Loucy (cell line): ENCODE data around the gene ENTPD6.

Experiments used
- H2AFZ ChIP-seq: fragments of 200-600 bp; sonication (generic); 2 replicates; pipeline ENCODE4 v1.6.0; 2016; ENCODE audit warnings: antibody characterized with exemption, mild to moderate bottlenecking, low read length, moderate library complexity
- H3F3A ChIP-seq: fragments of 200-600 bp; 2 replicates; pipeline ENCODE4 v1.6.0; 2016; ENCODE audit warnings: antibody characterized with exemption, low read depth, mild to moderate bottlenecking
- H3K27me3 ChIP-seq: fragments of 200-600 bp; sonication (generic); 2 replicates; pipeline ENCODE4 v1.6.1; 2014; ENCODE audit warnings: low read length, mild to moderate bottlenecking; ENCODE audit not compliant: insufficient read depth, poor library complexity, severe bottlenecking
- H3K36me3 ChIP-seq: fragments of 200-600 bp; sonication (generic); 2 replicates; pipeline ENCODE4 v1.6.1; 2016; ENCODE audit warnings: low read length; ENCODE audit not compliant: insufficient read depth
- H3K4me1 ChIP-seq: fragments of 200-600 bp; sonication (generic); 2 replicates; pipeline ENCODE4 v1.5.1; 2014; ENCODE audit warnings: low read length, mild to moderate bottlenecking; ENCODE audit not compliant: insufficient read depth, poor library complexity, severe bottlenecking
- H3K4me2 ChIP-seq: fragments of 200-600 bp; sonication (generic); 2 replicates; pipeline ENCODE4 v1.6.0; 2014; ENCODE audit warnings: antibody characterized with exemption, low read length, low read depth, mild to moderate bottlenecking; ENCODE audit not compliant: poor library complexity, severe bottlenecking
- H3K4me3 ChIP-seq: fragments of 200-600 bp; sonication (generic); 2 replicates; pipeline ENCODE4 v1.5.1; 2014; ENCODE audit warnings: low read length, mild to moderate bottlenecking, mixed read lengths; ENCODE audit not compliant: poor library complexity, severe bottlenecking
- H3K79me2 ChIP-seq: fragments of 200-600 bp; sonication (generic); 2 replicates; pipeline ENCODE4 v1.6.1; 2014; ENCODE audit warnings: low read length; ENCODE audit not compliant: insufficient read depth
- H3K9ac ChIP-seq: fragments of 200-600 bp; sonication (generic); 2 replicates; pipeline ENCODE4 v1.6.0; 2014; ENCODE audit warnings: mild to moderate bottlenecking, low read depth, low read length, moderate library complexity; ENCODE audit not compliant: poor library complexity, severe bottlenecking
- H3K9me2 ChIP-seq: fragments of 200-600 bp; sonication (generic); replicated peaks from 2 replicates; pipeline ENCODE4 v1.6.1; 2016; ENCODE audit warnings: low read depth, low read length, mixed read lengths
- H3K9me3 ChIP-seq: fragments of 200-600 bp; sonication (generic); 2 replicates; pipeline ENCODE4 v1.6.1; 2014; ENCODE audit warnings: mild to moderate bottlenecking, antibody characterized with exemption, low read length, low read depth; ENCODE audit not compliant: insufficient read depth
- H4K20me1 ChIP-seq: fragments of 200-600 bp; sonication (generic); 2 replicates; pipeline ENCODE4 v1.6.0; 2014; ENCODE audit warnings: antibody characterized with exemption, low read length, mild to moderate bottlenecking; ENCODE audit not compliant: insufficient read depth, poor library complexity, severe bottlenecking
- EZH2phosphoT487 ChIP-seq: fragments of 200-600 bp; IDR thresholded peaks from 2 replicates; pipeline ENCODE4 v1.6.1; 2018; ENCODE audit warnings: antibody characterized with exemption, mild to moderate bottlenecking, moderate library complexity, borderline replicate concordance
- TF ChIP-seq, protein P1 (sequence below): fragments of 200-600 bp; sonication (generic); conservative IDR thresholded peaks from 2 replicates; pipeline ENCODE4 v1.5.1; 2014; ENCODE audit warnings: mild to moderate bottlenecking, antibody characterized with exemption, low read length

Gene ENTPD6

DNA sequence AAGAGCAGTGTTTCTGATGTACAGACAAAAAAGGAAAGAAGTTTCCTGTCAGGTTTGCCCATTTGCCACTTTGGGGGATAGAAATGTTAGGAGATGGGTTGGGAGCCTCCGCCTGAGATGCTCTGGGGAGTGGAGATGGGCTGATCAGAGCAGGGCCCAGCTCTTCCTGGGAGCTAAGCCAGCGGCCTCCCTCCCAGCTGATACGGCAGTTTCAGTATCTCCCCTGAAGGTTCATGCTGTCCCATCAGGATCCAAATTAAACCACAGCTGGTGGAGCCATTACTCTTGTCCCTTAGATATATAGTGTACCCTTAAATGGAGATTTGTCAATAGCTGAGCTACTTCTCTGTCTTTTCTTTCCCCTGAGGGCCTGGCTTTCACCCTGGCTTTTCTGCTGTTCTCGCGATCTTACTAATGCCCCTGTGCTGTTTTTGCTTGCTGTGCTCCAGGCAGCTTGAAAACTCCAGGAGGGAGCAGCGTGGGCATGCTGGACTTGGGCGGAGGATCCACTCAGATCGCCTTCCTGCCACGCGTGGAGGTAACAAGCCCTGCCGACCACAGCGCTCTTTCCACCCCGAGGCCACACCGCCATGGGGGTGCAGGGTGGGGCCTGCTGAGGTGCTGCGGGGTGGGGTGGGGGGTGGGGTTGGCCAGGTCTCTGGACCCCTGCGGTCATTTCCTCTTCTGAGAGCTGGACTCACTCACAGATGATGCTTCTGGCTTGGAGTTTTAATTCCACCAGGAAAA is 20.9 kb downstream of the ENTPD6 start:
- Histone ChIP-seq H3K9me3 (no peaks in the 10 kb centered on the region), H3K36me3 (peaks cover 40% of the 10 kb centered on the region; the same call in 1 of the 2 replicates), H3F3A (no peaks in the 10 kb centered on the region), H2AFZ (no peak overlapping the region), H3K4me2 (no peak overlapping the region), H3K27me3 (no peaks in the 10 kb centered on the region), H3K9me2 (no peaks in the 10 kb centered on the region), H4K20me1 (no peaks in the 10 kb centered on the region), H3K9ac (no peak overlapping the region), H3K79me2 (no peaks in the 10 kb centered on the region), H3K4me3 (no peak overlapping the region), H3K4me1 (no peaks in the 10 kb centered on the region)
- no peak for TF ChIP-seq EZH2phosphoT487
- TF ChIP-seq, protein P1, sequence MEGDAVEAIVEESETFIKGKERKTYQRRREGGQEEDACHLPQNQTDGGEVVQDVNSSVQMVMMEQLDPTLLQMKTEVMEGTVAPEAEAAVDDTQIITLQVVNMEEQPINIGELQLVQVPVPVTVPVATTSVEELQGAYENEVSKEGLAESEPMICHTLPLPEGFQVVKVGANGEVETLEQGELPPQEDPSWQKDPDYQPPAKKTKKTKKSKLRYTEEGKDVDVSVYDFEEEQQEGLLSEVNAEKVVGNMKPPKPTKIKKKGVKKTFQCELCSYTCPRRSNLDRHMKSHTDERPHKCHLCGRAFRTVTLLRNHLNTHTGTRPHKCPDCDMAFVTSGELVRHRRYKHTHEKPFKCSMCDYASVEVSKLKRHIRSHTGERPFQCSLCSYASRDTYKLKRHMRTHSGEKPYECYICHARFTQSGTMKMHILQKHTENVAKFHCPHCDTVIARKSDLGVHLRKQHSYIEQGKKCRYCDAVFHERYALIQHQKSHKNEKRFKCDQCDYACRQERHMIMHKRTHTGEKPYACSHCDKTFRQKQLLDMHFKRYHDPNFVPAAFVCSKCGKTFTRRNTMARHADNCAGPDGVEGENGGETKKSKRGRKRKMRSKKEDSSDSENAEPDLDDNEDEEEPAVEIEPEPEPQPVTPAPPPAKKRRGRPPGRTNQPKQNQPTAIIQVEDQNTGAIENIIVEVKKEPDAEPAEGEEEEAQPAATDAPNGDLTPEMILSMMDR, result no peak

DNA sequence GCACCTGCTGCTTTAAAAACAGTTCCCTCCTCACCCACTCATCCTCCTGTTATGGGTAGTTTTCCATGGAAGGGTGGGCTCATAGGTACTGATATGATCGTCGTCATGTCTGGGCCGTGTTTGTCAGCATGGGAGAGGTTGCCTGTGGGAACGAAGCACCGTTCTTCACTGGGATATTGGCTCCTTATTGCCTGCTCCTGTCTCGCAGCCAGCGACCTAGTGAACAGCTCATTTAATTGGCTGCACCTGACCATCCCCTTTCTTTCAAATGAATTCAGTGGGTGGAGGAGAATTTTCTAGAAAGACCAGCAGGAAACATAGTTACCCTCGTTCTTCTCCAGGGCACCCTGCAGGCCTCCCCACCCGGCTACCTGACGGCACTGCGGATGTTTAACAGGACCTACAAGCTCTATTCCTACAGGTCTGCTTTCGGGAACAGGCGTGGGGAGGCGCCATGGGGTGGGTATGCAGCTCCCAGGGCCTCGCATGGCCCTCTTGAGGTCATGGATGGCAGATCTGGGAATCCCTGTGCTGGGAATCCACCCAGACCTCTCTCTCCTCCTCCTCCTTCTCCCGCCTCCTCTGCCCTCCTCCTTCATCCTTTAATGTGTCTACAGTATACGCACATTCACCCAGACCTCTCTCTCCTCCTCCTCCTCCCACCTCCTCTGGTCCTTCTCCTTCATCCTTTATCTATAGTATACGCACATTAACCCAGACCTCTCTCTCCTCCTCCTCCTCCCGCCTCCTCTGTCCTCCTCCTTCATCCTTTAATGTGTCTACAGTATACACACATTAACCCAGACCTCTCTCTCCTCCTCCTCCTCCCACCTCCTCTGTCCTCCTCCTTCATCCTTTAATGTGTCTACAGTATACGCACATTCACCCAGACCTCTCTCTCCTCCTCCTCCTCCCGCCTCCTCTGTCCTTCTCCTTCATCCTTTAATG is 21.9 kb downstream of the ENTPD6 start:
- Histone ChIP-seq H3K27me3 (no peaks in the 10 kb centered on the region), H3K9ac (no peak overlapping the region), H3K36me3 (peaks cover 31% of the 10 kb centered on the region; the same call in 1 of the 2 replicates), H2AFZ (no peak overlapping the region), H3F3A (no peaks in the 10 kb centered on the region), H3K4me1 (no peaks in the 10 kb centered on the region), H3K79me2 (no peaks in the 10 kb centered on the region), H3K9me2 (no peaks in the 10 kb centered on the region), H4K20me1 (no peaks in the 10 kb centered on the region), H3K9me3 (no peaks in the 10 kb centered on the region), H3K4me2 (no peak overlapping the region), H3K4me3 (no peak overlapping the region)
- TF ChIP-seq, protein P1, result no peak
- no peak for TF ChIP-seq EZH2phosphoT487

DNA sequence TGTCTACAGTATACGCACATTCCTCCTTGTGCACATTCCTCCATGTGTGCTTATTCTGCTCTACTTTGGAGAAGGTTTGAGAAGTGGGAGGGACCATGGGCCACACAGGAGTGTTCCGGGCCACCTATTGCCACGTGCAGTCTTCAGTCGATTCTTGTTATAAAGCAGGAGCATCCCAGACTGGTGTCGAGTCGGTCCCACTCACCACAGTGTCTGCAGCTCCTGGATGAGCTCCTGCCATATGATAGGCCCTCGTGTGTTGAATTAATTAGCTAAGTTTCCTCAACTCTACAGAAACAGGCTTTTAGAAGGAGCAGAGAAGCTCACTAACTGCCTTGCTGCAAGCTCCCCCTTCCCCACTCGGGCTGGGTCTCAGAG is 22.6 kb downstream of the ENTPD6 start:
- no peaks in the 10 kb centered on the region for H3K27me3 ChIP-seq
- no peaks in the 10 kb centered on the region for H3K4me1 ChIP-seq
- H4K20me1 ChIP-seq, result no peaks in the 10 kb centered on the region
- no peak overlapping the region for H3K4me2 ChIP-seq
- H3K4me3 ChIP-seq, result no peak overlapping the region
- no peaks in the 10 kb centered on the region for H3K9me2 ChIP-seq
- H3K9me3 ChIP-seq, result no peaks in the 10 kb centered on the region
- no peaks in the 10 kb centered on the region for H3F3A ChIP-seq
- H3K79me2 ChIP-seq, result no peaks in the 10 kb centered on the region
- peaks cover 29% of the 10 kb centered on the region; the same call in 1 of the 2 replicates for H3K36me3 ChIP-seq
- no peak overlapping the region for H3K9ac ChIP-seq
- TF ChIP-seq EZH2phosphoT487, result no peak
- TF ChIP-seq, protein P1, result no peak
- H2AFZ ChIP-seq, result no peak overlapping the region
